ENCODE data around the gene BCAS1. TPM values are rescaled to one million over a fixed set of nuclear protein-coding genes. Genes with fewer than 3 reads are reported as not detected.
A peak's percentile ranks its signal among the peaks of the same experiment; 100 is the strongest.

Gene BCAS1
- total RNA-seq, 1 donor from 2014 or later = 0.81 TPM

DNA sequence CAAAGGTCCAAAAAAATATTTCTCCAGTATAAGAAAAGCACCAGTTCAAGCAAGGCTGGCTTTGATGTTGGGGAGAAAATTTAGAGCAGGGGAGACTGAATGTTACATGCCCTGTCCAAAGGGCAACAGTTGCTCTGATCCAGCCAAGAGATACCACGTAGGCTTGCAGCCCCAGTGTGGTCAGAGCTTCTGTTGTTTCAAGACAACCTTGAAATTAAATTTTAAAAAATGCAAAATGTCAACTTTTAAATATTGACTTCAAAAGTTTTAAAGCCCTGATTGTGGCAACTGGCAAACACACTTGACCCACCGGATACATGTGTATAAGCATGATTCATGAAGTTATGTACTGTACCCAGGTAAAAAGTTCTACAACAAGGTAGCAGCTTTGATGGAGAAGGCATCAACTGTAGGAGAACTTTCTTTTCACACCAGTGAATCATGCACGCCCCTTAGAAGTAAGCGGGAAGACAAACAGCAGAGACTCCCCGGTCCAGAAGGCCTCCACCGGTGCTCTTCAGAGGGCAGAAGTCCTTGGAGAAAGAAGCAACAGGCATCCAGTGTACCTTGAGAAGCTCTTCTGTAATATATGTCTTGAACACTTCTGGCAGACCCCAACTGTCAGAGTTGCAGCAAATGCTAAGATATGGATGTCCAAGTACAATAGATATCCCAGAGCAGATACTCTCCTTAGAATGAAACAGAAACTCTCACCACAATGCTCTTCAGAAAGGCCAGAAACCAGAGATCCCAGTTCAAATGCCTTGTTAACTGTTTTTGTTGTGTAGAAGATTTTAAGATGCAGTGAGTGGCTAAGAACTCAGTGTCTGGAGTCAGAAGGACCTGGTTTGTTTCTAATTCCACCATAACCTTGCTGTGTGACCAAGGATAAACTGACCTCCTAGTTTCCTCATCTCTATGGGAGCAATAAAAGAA, 115.4 kb downstream of the BCAS1 start:
- H3K27me3 ChIP-seq = no peaks in the 10 kb centered on the region
- ATAC-seq (no peak), DNase-seq (no peak)
- H3K4me3 ChIP-seq = no peak overlapping the region
- intact Hi-C loops (cut with DNase I) = no loop called here
- peaks cover under 1% of the 10 kb centered on the region for H3K4me1 ChIP-seq
- no peak overlapping the region for H3K27ac ChIP-seq
- H3K36me3 ChIP-seq = no peaks in the 10 kb centered on the region
- H3K9me3 ChIP-seq = no peaks in the 10 kb centered on the region
- TF ChIP-seq, protein P1, sequence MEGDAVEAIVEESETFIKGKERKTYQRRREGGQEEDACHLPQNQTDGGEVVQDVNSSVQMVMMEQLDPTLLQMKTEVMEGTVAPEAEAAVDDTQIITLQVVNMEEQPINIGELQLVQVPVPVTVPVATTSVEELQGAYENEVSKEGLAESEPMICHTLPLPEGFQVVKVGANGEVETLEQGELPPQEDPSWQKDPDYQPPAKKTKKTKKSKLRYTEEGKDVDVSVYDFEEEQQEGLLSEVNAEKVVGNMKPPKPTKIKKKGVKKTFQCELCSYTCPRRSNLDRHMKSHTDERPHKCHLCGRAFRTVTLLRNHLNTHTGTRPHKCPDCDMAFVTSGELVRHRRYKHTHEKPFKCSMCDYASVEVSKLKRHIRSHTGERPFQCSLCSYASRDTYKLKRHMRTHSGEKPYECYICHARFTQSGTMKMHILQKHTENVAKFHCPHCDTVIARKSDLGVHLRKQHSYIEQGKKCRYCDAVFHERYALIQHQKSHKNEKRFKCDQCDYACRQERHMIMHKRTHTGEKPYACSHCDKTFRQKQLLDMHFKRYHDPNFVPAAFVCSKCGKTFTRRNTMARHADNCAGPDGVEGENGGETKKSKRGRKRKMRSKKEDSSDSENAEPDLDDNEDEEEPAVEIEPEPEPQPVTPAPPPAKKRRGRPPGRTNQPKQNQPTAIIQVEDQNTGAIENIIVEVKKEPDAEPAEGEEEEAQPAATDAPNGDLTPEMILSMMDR (IDR thresholded peaks at IDR 0.05) = no peak

DNA sequence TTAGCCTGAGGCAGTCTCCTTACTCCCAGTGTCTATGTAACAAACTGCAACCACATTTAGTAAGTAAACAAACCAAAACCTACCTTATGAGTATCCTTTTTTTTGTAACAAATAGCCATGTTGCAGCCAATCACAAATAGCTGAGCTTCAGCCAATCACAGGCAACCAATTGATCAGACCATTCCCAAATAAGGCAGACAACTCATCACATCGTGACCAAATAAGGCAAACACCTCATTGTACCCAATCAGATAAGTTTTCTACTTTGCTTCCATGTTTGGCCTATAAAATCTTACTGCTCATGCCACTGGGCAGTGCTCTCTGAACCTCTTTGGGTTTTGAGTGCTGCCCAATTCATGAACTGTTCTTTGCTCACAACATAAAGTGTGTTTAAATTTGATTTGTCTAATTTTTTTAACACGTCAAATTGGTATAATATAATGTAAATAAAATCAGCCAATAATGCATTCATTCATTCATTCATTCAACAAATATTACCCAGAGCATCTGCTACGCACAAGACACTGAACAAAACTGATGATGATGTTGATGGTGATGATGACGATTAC, 117.8 kb downstream of the BCAS1 start:
- Histone ChIP-seq H3K4me3 (no peak overlapping the region), H3K27me3 (no peaks in the 10 kb centered on the region), H3K4me1 (peaks cover 13% of the 10 kb centered on the region), H3K36me3 (no peaks in the 10 kb centered on the region), H3K27ac (no peak overlapping the region), H3K9me3 (no peaks in the 10 kb centered on the region)
- intact Hi-C loops (cut with DNase I) = no loop called here
- TF ChIP-seq, protein P1 (IDR thresholded peaks at IDR 0.05) = no peak
- ATAC-seq = no peak
- DNase-seq = no peak

DNA sequence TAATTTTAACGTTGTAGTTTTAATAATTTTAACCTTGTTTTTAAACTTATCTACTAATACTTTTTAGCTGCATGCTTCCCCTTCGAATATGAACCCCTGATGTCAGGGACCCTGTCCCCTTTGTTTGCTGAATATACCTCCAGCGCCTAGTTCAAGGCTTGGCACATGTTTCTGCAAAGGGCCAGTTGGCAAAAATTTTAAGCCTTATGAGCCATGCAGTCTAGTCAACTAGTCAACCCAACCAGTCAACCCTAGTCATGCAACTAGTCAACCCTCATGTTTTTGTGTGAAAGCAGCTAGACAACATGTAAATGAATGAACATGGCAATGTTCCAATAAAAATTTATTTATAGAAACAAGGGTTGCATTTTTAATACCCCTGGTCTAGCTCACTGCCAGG, 119.8 kb downstream of the BCAS1 start:
- Histone ChIP-seq H3K4me3 (no peak overlapping the region), H3K27ac (no peak overlapping the region), H3K9me3 (no peaks in the 10 kb centered on the region), H3K4me1 (peaks cover 13% of the 10 kb centered on the region), H3K36me3 (no peaks in the 10 kb centered on the region), H3K27me3 (no peaks in the 10 kb centered on the region)
- TF ChIP-seq, protein P1 (IDR thresholded peaks at IDR 0.05) = no peak
- intact Hi-C loops (cut with DNase I) = no loop called here
- DNase-seq = no peak
- no peak for ATAC-seq

DNA sequence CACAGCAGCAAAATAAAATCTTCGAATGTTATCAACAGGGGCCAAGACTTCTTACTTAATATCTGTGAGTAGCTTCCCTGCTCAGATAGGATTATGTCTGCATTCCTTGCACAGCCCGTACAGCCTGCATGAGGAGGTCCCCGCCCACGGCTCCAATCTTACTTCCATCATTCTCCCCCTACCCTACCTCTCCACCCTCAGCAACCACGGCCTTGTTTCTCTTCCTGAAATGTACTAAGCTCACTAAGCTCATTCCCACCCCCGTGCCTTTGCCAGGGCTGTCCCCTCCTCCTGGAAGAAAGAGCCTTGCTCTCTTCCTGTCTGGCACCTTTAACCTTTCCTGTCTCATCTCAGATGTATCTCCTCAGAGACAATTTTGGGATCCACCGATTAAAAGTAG, 120.4 kb downstream of the BCAS1 start:
- intact Hi-C loops (cut with DNase I) = no loop called here
- DNase-seq = no peak
- H3K27ac ChIP-seq = no peak overlapping the region
- H3K4me3 ChIP-seq = no peak overlapping the region
- TF ChIP-seq, protein P1 (IDR thresholded peaks at IDR 0.05) = no peak
- no peaks in the 10 kb centered on the region for H3K36me3 ChIP-seq
- peaks cover 13% of the 10 kb centered on the region for H3K4me1 ChIP-seq
- no peaks in the 10 kb centered on the region for H3K9me3 ChIP-seq
- peak; percentile 16 for ATAC-seq
- H3K27me3 ChIP-seq = no peaks in the 10 kb centered on the region

DNA sequence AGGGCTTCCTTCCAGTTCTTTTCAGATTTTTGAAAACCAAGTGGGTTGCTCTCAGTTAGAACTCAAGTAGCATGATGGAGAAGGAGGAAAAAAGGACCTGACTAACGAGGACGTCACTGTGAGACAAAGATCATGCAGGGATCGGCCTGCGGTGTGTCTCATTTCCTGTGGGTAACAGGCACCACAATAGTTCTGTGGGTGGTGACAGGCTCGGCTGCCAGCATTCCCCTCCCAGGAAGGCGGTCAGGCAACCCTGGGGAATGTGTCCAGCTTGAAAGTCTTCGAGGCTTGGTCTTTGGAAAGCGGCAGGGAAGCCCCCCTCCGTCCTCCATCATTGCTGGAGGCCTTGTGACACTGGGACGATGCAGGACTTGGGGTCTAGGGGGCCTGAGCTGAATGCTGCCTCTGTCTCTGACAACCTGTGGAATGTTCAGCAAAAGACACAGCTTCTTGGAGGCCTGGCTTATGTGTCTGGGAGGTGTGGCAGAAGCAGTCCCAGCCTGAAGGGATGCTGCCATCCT, 121.0 kb downstream of the BCAS1 start:
- TF ChIP-seq, protein P1 (IDR thresholded peaks at IDR 0.05) = no peak
- Histone ChIP-seq H3K4me1 (peaks cover 13% of the 10 kb centered on the region), H3K27ac (no peak overlapping the region), H3K4me3 (no peak overlapping the region), H3K27me3 (no peaks in the 10 kb centered on the region), H3K9me3 (no peaks in the 10 kb centered on the region), H3K36me3 (no peaks in the 10 kb centered on the region)
- peak; percentile 86 for ATAC-seq
- intact Hi-C loops (cut with DNase I) = no loop called here
- peak; percentile 69 for DNase-seq

Data from upper lobe of right lung (tissue), 1 donor.